ENCODE measurements around the gene SH3GL1. TPM values are rescaled to one million over a fixed set of nuclear protein-coding genes. Genes with fewer than 3 reads are reported as not detected.

The SH3GL1 gene
- total RNA-seq, 1 donor from 2014 or later, result 56.8 TPM

DNA sequence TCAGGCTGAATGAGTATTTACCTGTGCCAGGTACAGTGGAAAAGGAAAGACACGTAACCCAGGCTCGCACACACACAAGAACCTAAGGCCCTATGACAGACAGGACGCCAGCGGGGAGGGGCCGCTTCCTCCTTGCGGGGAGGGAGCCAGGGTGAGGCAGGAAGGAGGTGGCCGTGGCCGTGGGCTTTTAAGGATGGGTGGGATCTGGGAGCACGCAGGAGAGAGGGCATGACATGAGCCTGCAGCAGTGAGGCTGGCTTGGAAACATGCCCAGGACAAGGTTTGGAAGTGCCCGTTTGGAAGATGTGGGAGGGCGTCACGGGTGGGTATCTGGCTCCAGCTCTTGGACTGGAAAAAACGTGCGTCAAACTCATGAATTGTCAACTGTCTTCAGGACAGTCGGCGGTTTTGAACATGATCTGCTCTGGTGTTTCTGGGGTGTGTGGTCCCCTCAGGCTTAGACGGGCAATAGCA lies 20.1 kb downstream of the SH3GL1 start:
- Mint-ChIP-seq H3K27me3 (no peaks in the 10 kb centered on the region), H3K4me1 (peaks cover 57% of the 10 kb centered on the region), H3K4me3 (peak overlapping the region; percentile 82), H3K27ac (peak overlapping the region; percentile 85), H3K36me3 (ENCODE audit: low read depth) (peaks cover 7% of the 10 kb centered on the region), H3K9me3 (no peaks in the 10 kb centered on the region)
- peak; percentile 87 for DNase-seq
- intact Hi-C loops (cut with micrococcal nuclease), result no loop called here

GRCh38 chr19:4379383-4380253 lies 20.7 kb downstream of the SH3GL1 start:
- Mint-ChIP-seq H3K4me1 (peaks cover 57% of the 10 kb centered on the region), H3K4me3 (peak overlapping the region; percentile 82), H3K36me3 (ENCODE audit: low read depth) (peaks cover 5% of the 10 kb centered on the region), H3K9me3 (no peaks in the 10 kb centered on the region), H3K27me3 (no peaks in the 10 kb centered on the region), H3K27ac (peak overlapping the region; percentile 85)
- peak; percentile 77 for DNase-seq
- intact Hi-C loops (cut with micrococcal nuclease), result loop anchor here (1.0 kb wide), 1 partner anchor 10 kb away; no protein-coding TSS in a partner anchor

GRCh38 chr19:4378886-4379285 lies 21.5 kb downstream of the SH3GL1 start:
- Mint-ChIP-seq H3K4me3 (peak overlapping the region; percentile 82), H3K9me3 (no peaks in the 10 kb centered on the region), H3K27ac (peak overlapping the region; percentile 85), H3K4me1 (peaks cover 60% of the 10 kb centered on the region), H3K27me3 (no peaks in the 10 kb centered on the region), H3K36me3 (ENCODE audit: low read depth) (peaks cover 5% of the 10 kb centered on the region)
- intact Hi-C loops (cut with micrococcal nuclease), result loop anchor here (1.0 kb wide), 1 partner anchor 10 kb away; no protein-coding TSS in a partner anchor
- no peak for DNase-seq

- DNase-seq, result no peak
- peaks cover 4% of the 10 kb centered on the region for H3K36me3 Mint-ChIP-seq (ENCODE audit: low read depth)
- no peak overlapping the region for H3K4me3 Mint-ChIP-seq
- H3K27me3 Mint-ChIP-seq, result no peaks in the 10 kb centered on the region
- peak overlapping the region; percentile 62 for H3K27ac Mint-ChIP-seq
- intact Hi-C loops (cut with micrococcal nuclease), result no loop called here
- H3K4me1 Mint-ChIP-seq, result peaks cover 62% of the 10 kb centered on the region
- no peaks in the 10 kb centered on the region for H3K9me3 Mint-ChIP-seq
These were observed 23.2 kb downstream of the SH3GL1 start for GRCh38 chr19:4376991-4377781.

GRCh38 chr19:4376671-4376990 lies 23.7 kb downstream of the SH3GL1 start:
- H3K9me3 Mint-ChIP-seq, result no peaks in the 10 kb centered on the region
- intact Hi-C loops (cut with micrococcal nuclease), result no loop called here
- no peaks in the 10 kb centered on the region for H3K27me3 Mint-ChIP-seq
- DNase-seq, result no peak
- peak overlapping the region; percentile 70 for H3K27ac Mint-ChIP-seq
- no peak overlapping the region for H3K4me3 Mint-ChIP-seq
- peaks cover 4% of the 10 kb centered on the region for H3K36me3 Mint-ChIP-seq (ENCODE audit: low read depth)
- peaks cover 57% of the 10 kb centered on the region for H3K4me1 Mint-ChIP-seq

GRCh38 chr19:4376028-4376670 lies 24.2 kb downstream of the SH3GL1 start:
- peaks cover 4% of the 10 kb centered on the region for H3K36me3 Mint-ChIP-seq (ENCODE audit: low read depth)
- DNase-seq, result no peak
- H3K4me3 Mint-ChIP-seq, result no peak overlapping the region
- peak overlapping the region; percentile 70 for H3K27ac Mint-ChIP-seq
- intact Hi-C loops (cut with micrococcal nuclease), result no loop called here
- no peaks in the 10 kb centered on the region for H3K9me3 Mint-ChIP-seq
- H3K4me1 Mint-ChIP-seq, result peaks cover 54% of the 10 kb centered on the region
- H3K27me3 Mint-ChIP-seq, result no peaks in the 10 kb centered on the region

- Mint-ChIP-seq H3K9me3 (no peaks in the 10 kb centered on the region), H3K4me1 (peaks cover 53% of the 10 kb centered on the region), H3K27ac (peak overlapping the region; percentile 58), H3K27me3 (no peaks in the 10 kb centered on the region), H3K36me3 (ENCODE audit: low read depth) (peaks cover 6% of the 10 kb centered on the region), H3K4me3 (no peak overlapping the region)
- no peak for DNase-seq
- intact Hi-C loops (cut with micrococcal nuclease), result no loop called here
These were observed 25.0 kb downstream of the SH3GL1 start for GRCh38 chr19:4375164-4376027.

DNA sequence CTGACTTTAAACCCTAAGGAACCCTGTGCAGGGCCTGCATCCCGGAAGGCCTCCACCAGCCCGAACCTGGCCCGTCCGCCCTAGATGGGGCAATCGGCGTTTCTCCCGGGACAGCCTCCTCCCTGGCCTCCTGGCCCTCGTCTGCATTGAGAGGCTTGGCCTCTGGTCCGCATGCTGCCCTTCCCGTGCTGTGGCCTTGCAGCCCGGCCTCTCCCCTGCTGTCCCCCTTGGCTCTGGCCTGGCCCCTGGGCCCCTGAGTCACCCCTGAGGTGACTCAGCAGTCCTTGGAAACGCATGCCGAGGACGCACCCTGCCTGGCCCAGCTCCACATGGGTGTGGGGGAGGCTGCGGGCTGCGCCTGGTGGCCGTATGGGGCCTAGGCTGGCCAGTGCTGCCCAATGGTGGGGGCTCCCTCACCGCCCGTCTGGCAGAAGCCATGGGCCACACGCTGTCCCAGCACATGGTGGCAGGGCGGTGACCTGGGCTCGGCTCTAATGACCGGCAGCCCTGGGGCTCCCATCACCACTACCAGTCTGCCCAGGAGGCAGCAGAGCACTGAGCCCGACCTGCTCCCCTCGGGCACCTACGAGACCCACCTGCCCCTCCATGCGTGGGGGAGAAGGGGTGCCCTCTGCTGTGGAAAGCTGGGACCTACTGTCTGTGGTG lies 25.7 kb downstream of the SH3GL1 start:
- Mint-ChIP-seq H3K9me3 (no peaks in the 10 kb centered on the region), H3K4me3 (no peak overlapping the region), H3K27me3 (no peaks in the 10 kb centered on the region), H3K4me1 (peaks cover 50% of the 10 kb centered on the region), H3K36me3 (ENCODE audit: low read depth) (peaks cover 6% of the 10 kb centered on the region), H3K27ac (no peak overlapping the region)
- intact Hi-C loops (cut with micrococcal nuclease), result no loop called here
- no peak for DNase-seq

- peak overlapping the region; percentile 19 for H3K4me3 Mint-ChIP-seq
- peaks cover 3% of the 10 kb centered on the region for H3K36me3 Mint-ChIP-seq (ENCODE audit: low read depth)
- intact Hi-C loops (cut with micrococcal nuclease), result no loop called here
- H3K4me1 Mint-ChIP-seq, result peaks cover 48% of the 10 kb centered on the region
- H3K9me3 Mint-ChIP-seq, result no peaks in the 10 kb centered on the region
- DNase-seq, result no peak
- H3K27me3 Mint-ChIP-seq, result no peaks in the 10 kb centered on the region
- peak overlapping the region; percentile 56 for H3K27ac Mint-ChIP-seq
These were observed 26.5 kb downstream of the SH3GL1 start for GRCh38 chr19:4373601-4374497.

DNA sequence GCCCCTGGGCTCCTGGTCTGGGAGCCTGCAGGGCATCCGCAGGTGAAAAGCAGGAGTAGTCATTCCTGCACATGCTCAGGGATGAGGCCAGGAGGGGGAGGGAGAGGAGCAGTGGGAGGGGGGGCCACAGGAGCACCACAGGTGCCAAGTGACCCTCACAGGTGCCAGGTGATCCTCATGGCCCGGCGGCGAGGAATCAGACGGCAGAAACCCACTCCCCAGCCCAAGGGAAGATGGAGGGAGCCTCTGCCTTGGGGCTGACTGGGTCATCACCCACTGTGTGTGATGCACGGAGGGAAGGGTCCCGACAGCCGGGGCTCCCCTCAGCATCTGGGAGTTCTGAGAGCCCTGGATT lies 27.4 kb downstream of the SH3GL1 start:
- no peak overlapping the region for H3K27ac Mint-ChIP-seq
- no peaks in the 10 kb centered on the region for H3K27me3 Mint-ChIP-seq
- intact Hi-C loops (cut with micrococcal nuclease), result no loop called here
- H3K9me3 Mint-ChIP-seq, result no peaks in the 10 kb centered on the region
- H3K36me3 Mint-ChIP-seq (ENCODE audit: low read depth), result peaks cover 7% of the 10 kb centered on the region
- no peak for DNase-seq
- H3K4me1 Mint-ChIP-seq, result peaks cover 50% of the 10 kb centered on the region
- no peak overlapping the region for H3K4me3 Mint-ChIP-seq

DNA sequence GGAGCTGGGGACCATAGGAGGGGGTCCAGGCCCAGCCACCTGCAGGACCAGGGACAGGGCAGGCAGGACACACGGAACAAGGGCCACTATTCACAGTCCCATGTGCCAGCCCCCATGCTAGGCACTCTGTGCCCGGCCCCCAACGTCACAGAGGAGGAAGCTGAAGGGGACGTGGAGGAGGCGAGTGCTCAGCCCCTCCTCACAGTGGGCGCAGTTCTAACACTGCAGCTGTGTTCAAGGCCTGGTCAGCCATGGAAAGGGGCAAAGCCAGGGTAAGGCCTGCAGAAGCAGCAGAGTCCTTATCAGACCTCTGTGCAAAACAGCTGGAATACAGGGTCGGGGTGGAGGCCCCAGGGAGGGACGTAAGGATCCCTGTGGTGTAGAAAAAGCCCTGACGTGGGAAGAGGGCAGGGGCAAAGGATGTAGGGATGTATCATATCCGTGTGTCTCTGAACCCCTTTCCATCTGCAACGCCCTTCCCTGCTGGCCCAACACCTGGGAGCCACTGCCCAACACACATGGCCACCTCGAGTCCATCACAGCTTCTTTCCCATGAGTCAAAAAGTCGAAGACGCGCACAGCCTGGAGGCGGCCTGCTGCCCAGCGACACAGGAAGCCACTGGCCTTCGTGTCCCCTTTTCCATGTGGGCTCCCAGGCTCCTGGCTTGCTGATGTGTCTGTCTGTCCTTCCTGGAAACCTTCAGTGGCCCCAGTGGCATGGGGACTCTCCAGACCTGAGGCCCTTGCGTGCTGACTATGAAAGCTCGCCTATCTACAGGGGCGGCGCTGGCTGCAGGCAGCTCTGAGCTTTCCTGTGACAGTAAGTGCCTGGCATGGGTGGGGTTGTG lies 28.0 kb downstream of the SH3GL1 start:
- H3K36me3 Mint-ChIP-seq (ENCODE audit: low read depth), result peaks cover 7% of the 10 kb centered on the region
- no peak overlapping the region for H3K27ac Mint-ChIP-seq
- H3K27me3 Mint-ChIP-seq, result no peaks in the 10 kb centered on the region
- no peaks in the 10 kb centered on the region for H3K9me3 Mint-ChIP-seq
- peaks cover 54% of the 10 kb centered on the region for H3K4me1 Mint-ChIP-seq
- no peak overlapping the region for H3K4me3 Mint-ChIP-seq
- intact Hi-C loops (cut with micrococcal nuclease), result no loop called here
- DNase-seq, result no peak

All from activated CD4-positive, alpha-beta T cell treated with anti-CD3 and anti-CD28 coated beads, Interleukin-2, amount 10 ng/mL, durations not matched to agents 24 days and 14 days (primary cell).